Fibroblast of lung (primary cell): Measurements from ENCODE around the gene CTR9. TPM values are rescaled to one million over a fixed set of nuclear protein-coding genes. Genes with fewer than 3 reads are reported as not detected.

Experiments
- DNase-seq, 2 donors: peaks; one replicate each; pipeline versions ENCODE4 v3.0.0 to v3.0.0-alpha.2; 2010; ENCODE audit warnings: low read depth in 2 of 2
- H2AFZ ChIP-seq: 2 replicates; pipeline ENCODE4 v1.5.1; 2012; ENCODE audit warnings: low read length, control low read depth, inconsistent platforms
- H3K27ac ChIP-seq: 2 replicates; pipeline ENCODE4 v1.5.1; 2011; ENCODE audit warnings: low read length, control low read depth; ENCODE audit not compliant: insufficient read depth
- H3K27me3 ChIP-seq: 2 replicates; pipeline ENCODE4 v1.5.1; 2011; ENCODE audit warnings: mild to moderate bottlenecking, low read length; ENCODE audit not compliant: control insufficient read depth, insufficient read depth
- H3K36me3 ChIP-seq: 2 replicates; pipeline ENCODE4 v1.5.1; 2011; ENCODE audit warnings: low read length; ENCODE audit not compliant: control insufficient read depth, insufficient read depth
- H3K4me1 ChIP-seq: 2 replicates; pipeline ENCODE4 v1.5.1; 2011; ENCODE audit warnings: low read length; ENCODE audit not compliant: control insufficient read depth, insufficient read depth; ENCODE audit errors: extremely low read depth
- H3K4me2 ChIP-seq: 2 replicates; pipeline ENCODE4 v1.5.1; 2011; ENCODE audit warnings: low read length, control low read depth; ENCODE audit not compliant: insufficient read depth; ENCODE audit errors: extremely low read depth
- H3K4me3 ChIP-seq, 4 experiments: fragments of 200-600 bp in 1 of 4; sonication (generic) in 1 of 4; replicated peaks in 1 of 4; 2 replicates each; pipeline ENCODE4 v1.5.1; 2011 to 2016; ENCODE audit warnings: low read length in 4 of 4, low read depth in 3 of 4, mild to moderate bottlenecking in 3 of 4, control low read depth in 2 of 4, inconsistent platforms in 1 of 4, mixed read lengths in 1 of 4; ENCODE audit not compliant: insufficient read depth in 1 of 4; ENCODE audit errors: control extremely low read depth in 1 of 4
- H3K79me2 ChIP-seq: 2 replicates; pipeline ENCODE4 v1.5.1; 2012; ENCODE audit warnings: mild to moderate bottlenecking, low read length, inconsistent platforms; ENCODE audit not compliant: control insufficient read depth, insufficient read depth
- H3K9ac ChIP-seq: 2 replicates; pipeline ENCODE4 v1.5.1; 2011; ENCODE audit warnings: mild to moderate bottlenecking, low read length, control low read depth; ENCODE audit not compliant: insufficient read depth
- H3K9me3 ChIP-seq: 2 replicates; pipeline ENCODE4 v1.5.1; 2012; ENCODE audit warnings: low read depth, low read length; ENCODE audit not compliant: control insufficient read depth, insufficient read depth
- H4K20me1 ChIP-seq: 2 replicates; pipeline ENCODE4 v1.5.1; 2011; ENCODE audit warnings: low read length; ENCODE audit not compliant: control insufficient read depth, insufficient read depth; ENCODE audit errors: extremely low read depth
- CTCF ChIP-seq, 2 donors: IDR thresholded peaks in 1 of 2; conservative IDR thresholded peaks in 1 of 2; 1 replicate in 1 of 2; 2 replicates in 1 of 2; pipeline ENCODE4 v1.5.1; 2011 to 2012; ENCODE audit warnings: low read length in 2 of 2, control low read depth in 1 of 2, inconsistent platforms in 1 of 2, low read depth in 1 of 2, mild to moderate bottlenecking in 1 of 2
- EZH2 ChIP-seq: IDR thresholded peaks from 2 replicates; pipeline ENCODE4 v1.5.1; 2012; ENCODE audit warnings: low read length, control low read depth, mild to moderate bottlenecking; ENCODE audit errors: missing control alignments
- polyA plus RNA-seq, 2 donors: library from polyadenylated mRNA; depleted of rRNA in 1 of 2; stranded (reverse) in 1 of 2; unstranded in 1 of 2; fragments of >200 nt; gene quantifications; 2 replicates each; pipeline ENCODE4 v1.2.1, GENCODE V29; 2011 to 2012; ENCODE audit warnings: missing spikeins in 1 of 2
- total RNA-seq: library from RNA; depleted of rRNA; stranded (reverse); fragments of >200 nt; gene quantifications from 2 replicates; pipeline ENCODE4 v1.2.1, GENCODE V29; 2014

Gene CTR9
- total and polyA plus RNA-seq, 2 donors (not counting 1 experiment from before 2014, with no cell fraction given): 22.8 to 41.5 TPM

- no peak for TF ChIP-seq CTCF (conservative IDR thresholded peaks at IDR 0.05 in 1 of 2, IDR thresholded peaks at IDR 0.05 in 1 of 2; ENCODE audit: low read depth in 1 of 2, low read length in 2 of 2)
- TF ChIP-seq EZH2: no peak
- no peak overlapping the region for H3K27ac ChIP-seq
- no peak for DNase-seq
- H3K27me3 ChIP-seq: no peaks in the 10 kb centered on the region
- no peaks in the 10 kb centered on the region for H4K20me1 ChIP-seq
- no peaks in the 10 kb centered on the region for H3K79me2 ChIP-seq
- H3K36me3 ChIP-seq: no peaks in the 10 kb centered on the region
- no peak overlapping the region for H3K4me2 ChIP-seq
- no peak overlapping the region for H3K4me3 ChIP-seq
- H3K4me1 ChIP-seq: no peaks in the 10 kb centered on the region
- H3K9me3 ChIP-seq: no peaks in the 10 kb centered on the region
- H2AFZ ChIP-seq: no peak overlapping the region
- no peak overlapping the region for H3K9ac ChIP-seq
Observed at GRCh38 chr11:10829139-10829538, 78.1 kb downstream of the CTR9 start.

Other genes with a start within 250 kb of the CTR9 start
- 26.2 and 32.5 TPM in 2 replicates for gene RNF141, start 210.1 kb upstream of the CTR9 start, total RNA-seq
- 29.6 and 43.5 TPM in 2 replicates for gene RNF141, start 210.1 kb upstream of the CTR9 start, polyA plus RNA-seq
- gene LYVE1, start 182.6 kb upstream of the CTR9 start, total RNA-seq: under 0.01 and 0.17 TPM in 2 replicates
- gene LYVE1, start 182.6 kb upstream of the CTR9 start, polyA plus RNA-seq: 0.01 and 0.08 TPM in 2 replicates
- 25.7 and 55.5 TPM in 2 replicates for gene IRAG1, start 57.5 kb upstream of the CTR9 start, total RNA-seq
- 21.8 and 90.0 TPM in 2 replicates for gene IRAG1, start 57.5 kb upstream of the CTR9 start, polyA plus RNA-seq
- gene EIF4G2, start 57.7 kb downstream of the CTR9 start, total RNA-seq: 599 and 964 TPM in 2 replicates
- 1,024 and 1,178 TPM in 2 replicates for gene EIF4G2, start 57.7 kb downstream of the CTR9 start, polyA plus RNA-seq
- 22.6 and 29.4 TPM in 2 replicates for gene ZBED5, start 106.8 kb downstream of the CTR9 start, total RNA-seq
- gene ZBED5, start 106.8 kb downstream of the CTR9 start, polyA plus RNA-seq: 54.2 and 61.3 TPM in 2 replicates